NCI-H2171 (cell line): ENCODE measurements around the gene NTRK1.

Experiments used
- DNase-seq: peaks from one replicate; lab custom pipeline; 2025; lab: John Stamatoyannopoulos, UW

NTRK1 gene

GRCh38 chr1:156860628-156861423 is at the start of gene NTRK1:
NTRK1 (plus strand) TSS chr1:156860865; CDS start chr1:156860935, 70 bp downstream.
- DNase-seq, result peak; percentile 81

GRCh38 chr1:156811168-156811567 is 49.5 kb upstream of the NTRK1 start:
- no peak for DNase-seq

GRCh38 chr1:156812293-156812990 is 48.2 kb upstream of the NTRK1 start:
- no peak for DNase-seq

- no peak for DNase-seq
Measured at GRCh38 chr1:156813298-156813697, 47.4 kb upstream of the NTRK1 start.

- peak; percentile 65 for DNase-seq
Measured at GRCh38 chr1:156813750-156814570, 46.7 kb upstream of the NTRK1 start.

- no peak for DNase-seq
Measured at GRCh38 chr1:156814571-156815260, 45.9 kb upstream of the NTRK1 start.

- DNase-seq, result no peak
Measured at GRCh38 chr1:156815307-156815826, 45.3 kb upstream of the NTRK1 start.

GRCh38 chr1:156815961-156816422 is 44.7 kb upstream of the NTRK1 start:
- no peak for DNase-seq

- DNase-seq, result no peak
Measured at GRCh38 chr1:156816561-156817328, 43.9 kb upstream of the NTRK1 start, which contains the start of gene SH2D2A. SH2D2A (minus strand) TSS chr1:156816848; CDS start chr1:156816708, 140 bp downstream.

- DNase-seq, result no peak
Measured at GRCh38 chr1:156821801-156822200, 38.9 kb upstream of the NTRK1 start.

- no peak for DNase-seq
Measured at GRCh38 chr1:156822680-156823079, 38.0 kb upstream of the NTRK1 start.

GRCh38 chr1:156823210-156823790 is 37.4 kb upstream of the NTRK1 start:
- DNase-seq, result no peak

- no peak for DNase-seq
Measured at GRCh38 chr1:156826630-156827029, 34.0 kb upstream of the NTRK1 start.

GRCh38 chr1:156828400-156829124 is 32.1 kb upstream of the NTRK1 start:
- no peak for DNase-seq

GRCh38 chr1:156832434-156832833 is 28.2 kb upstream of the NTRK1 start:
- DNase-seq, result no peak

GRCh38 chr1:156833603-156834002 is 27.1 kb upstream of the NTRK1 start:
- no peak for DNase-seq

GRCh38 chr1:156834322-156834721 is 26.3 kb upstream of the NTRK1 start:
- DNase-seq, result no peak

GRCh38 chr1:156836041-156836654 is 24.5 kb upstream of the NTRK1 start:
- DNase-seq, result no peak

GRCh38 chr1:156836892-156837291 is 23.8 kb upstream of the NTRK1 start:
- DNase-seq, result no peak
